ENCODE data around the gene SPTBN1.

DNA sequence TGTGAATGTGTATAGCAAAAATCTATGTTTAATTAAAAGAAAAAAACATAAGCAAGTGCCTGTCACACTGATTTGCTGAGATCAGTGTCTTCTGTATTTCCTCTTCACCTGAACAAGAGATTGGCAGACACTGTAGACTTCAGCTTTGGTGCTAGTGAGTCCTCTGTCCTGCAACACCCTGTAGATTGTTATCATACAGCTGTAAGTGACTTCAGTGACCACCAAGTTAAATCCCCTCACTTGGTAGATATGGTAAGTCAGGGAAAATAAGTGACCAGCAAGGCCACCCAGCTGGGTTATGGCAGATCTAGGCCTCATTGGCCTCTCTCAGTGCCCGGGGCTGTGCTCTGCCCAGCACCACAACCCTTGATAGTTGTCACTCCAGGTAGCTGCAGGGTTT lies 147.7 kb downstream of the SPTBN1 start:
- TF ChIP-seq, protein P1, sequence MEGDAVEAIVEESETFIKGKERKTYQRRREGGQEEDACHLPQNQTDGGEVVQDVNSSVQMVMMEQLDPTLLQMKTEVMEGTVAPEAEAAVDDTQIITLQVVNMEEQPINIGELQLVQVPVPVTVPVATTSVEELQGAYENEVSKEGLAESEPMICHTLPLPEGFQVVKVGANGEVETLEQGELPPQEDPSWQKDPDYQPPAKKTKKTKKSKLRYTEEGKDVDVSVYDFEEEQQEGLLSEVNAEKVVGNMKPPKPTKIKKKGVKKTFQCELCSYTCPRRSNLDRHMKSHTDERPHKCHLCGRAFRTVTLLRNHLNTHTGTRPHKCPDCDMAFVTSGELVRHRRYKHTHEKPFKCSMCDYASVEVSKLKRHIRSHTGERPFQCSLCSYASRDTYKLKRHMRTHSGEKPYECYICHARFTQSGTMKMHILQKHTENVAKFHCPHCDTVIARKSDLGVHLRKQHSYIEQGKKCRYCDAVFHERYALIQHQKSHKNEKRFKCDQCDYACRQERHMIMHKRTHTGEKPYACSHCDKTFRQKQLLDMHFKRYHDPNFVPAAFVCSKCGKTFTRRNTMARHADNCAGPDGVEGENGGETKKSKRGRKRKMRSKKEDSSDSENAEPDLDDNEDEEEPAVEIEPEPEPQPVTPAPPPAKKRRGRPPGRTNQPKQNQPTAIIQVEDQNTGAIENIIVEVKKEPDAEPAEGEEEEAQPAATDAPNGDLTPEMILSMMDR (IDR thresholded peaks at IDR 0.05; ENCODE audit: low read depth, low read length): no peak
- TF ChIP-seq MAX (IDR thresholded peaks at IDR 0.05; ENCODE audit: low read depth, low read length): no peak
- TF ChIP-seq POLR2A (IDR thresholded peaks at IDR 0.05; ENCODE audit: extremely low read depth, insufficient read length): no peak
